Lower lobe of right lung (tissue), 2 donors: Measurements from ENCODE around the gene MCOLN1. TPM values are rescaled to one million over a fixed set of nuclear protein-coding genes. Genes with fewer than 3 reads are reported as not detected.

Experiments used
- ATAC-seq, 2 donors: fragments of 200-7000 bp; cut with Tn5 transposase; one replicate each; pipeline ENCODE4 v1.9.1; 2020 to 2022; ENCODE audit warnings: mild to moderate bottlenecking in 2 of 2, moderate library complexity in 2 of 2
- DNase-seq: peaks from one replicate; pipeline ENCODE4 v3.0.0-alpha.2; 2020
- H3K27ac ChIP-seq: fragments of 200-600 bp; one replicate; pipeline ENCODE4 v1.8.0; 2022
- H3K27me3 ChIP-seq: fragments of 200-600 bp; one replicate; pipeline ENCODE4 v1.8.0; 2022; ENCODE audit warnings: low read depth
- H3K36me3 ChIP-seq: fragments of 200-600 bp; one replicate; pipeline ENCODE4 v1.8.0; 2022; ENCODE audit warnings: mild to moderate bottlenecking
- H3K4me1 ChIP-seq: fragments of 200-600 bp; one replicate; pipeline ENCODE4 v1.8.0; 2022
- H3K4me3 ChIP-seq: fragments of 200-600 bp; one replicate; pipeline ENCODE4 v1.8.0; 2022; ENCODE audit warnings: mild to moderate bottlenecking
- H3K9me3 ChIP-seq: fragments of 200-600 bp; one replicate; pipeline ENCODE4 v1.8.0; 2022
- CTCF ChIP-seq: fragments of 200-600 bp; IDR thresholded peaks from one replicate; pipeline ENCODE4 v1.8.0; 2022; ENCODE audit warnings: antibody characterized with exemption, mild to moderate bottlenecking
- intact Hi-C: fragments of 100-400 bp; cut with DNase I; formaldehyde crosslinking; loops from one replicate; pipeline ENCODE4 v1.11.0; 2022
- long read RNA-seq: library from polyadenylated mRNA; unstranded; transcript quantifications from one replicate; pipeline ENCODE4 v2.0.0, GENCODE V29; 2021
- total RNA-seq: library from RNA; stranded (reverse); fragmentation: NEBNext Ultra II Directional; extraction: Animal tissue kit (Norgen Biotek cat#: 25700); gene quantifications from one replicate; pipeline ENCODE4 v1.2.1, GENCODE V29; 2021
- donor health status: DM: no; HTN: yes; CAD: no; lungs with severe emphysema.

The MCOLN1 gene
- total RNA-seq, result 79.0 TPM
- long read RNA-seq, transcript MCOLN1-201 (14 exons, 2,082 nt), result major isoform, 126 of 185 reads
- long read RNA-seq, partial matches to known transcripts, result 22 of 185 reads
- long read RNA-seq, other reads (novel, unspliced or antisense), result 32 of 185 reads

- H3K27ac ChIP-seq, result peak within 1 kb of the TSS; percentile 80
- H3K4me3 ChIP-seq, result peak within 1 kb of the TSS; percentile 97
- ATAC-seq (peak; percentile 92 to 97), DNase-seq (peak; percentile 100)
- peaks cover 26% of the 10 kb centered on the region for H3K4me1 ChIP-seq
- no peaks in the 10 kb centered on the region for H3K9me3 ChIP-seq
- no peaks in the 10 kb centered on the region for H3K27me3 ChIP-seq
- TF ChIP-seq CTCF, result no peak
- intact Hi-C loops, result no loop called here
- peaks cover 33% of the 10 kb centered on the region for H3K36me3 ChIP-seq
These were observed at the start of gene MCOLN1 for GRCh38 chr19:7522072-7522922. MCOLN1 (plus strand) TSS chr19:7522624; CDS start chr19:7522751, 127 bp downstream.

- H3K27me3 ChIP-seq, result no peaks in the 10 kb centered on the region
- no peak for TF ChIP-seq CTCF
- DNase-seq (no peak), ATAC-seq (no peak)
- H3K4me1 ChIP-seq, result no peaks in the 10 kb centered on the region
- peaks cover 19% of the 10 kb centered on the region for H3K36me3 ChIP-seq
- H3K4me3 ChIP-seq, result no peak overlapping the region
- intact Hi-C loops, result no loop called here
- H3K9me3 ChIP-seq, result no peaks in the 10 kb centered on the region
- no peak overlapping the region for H3K27ac ChIP-seq
These were observed 46.8 kb upstream of the MCOLN1 start for GRCh38 chr19:7475665-7476064.

GRCh38 chr19:7476241-7476640 lies 46.2 kb upstream of the MCOLN1 start:
- DNase-seq, result no peak
- no peak overlapping the region for H3K27ac ChIP-seq
- H3K27me3 ChIP-seq, result no peaks in the 10 kb centered on the region
- peaks cover 13% of the 10 kb centered on the region for H3K36me3 ChIP-seq
- no peaks in the 10 kb centered on the region for H3K4me1 ChIP-seq
- no peak overlapping the region for H3K4me3 ChIP-seq
- TF ChIP-seq CTCF, result no peak
- no peaks in the 10 kb centered on the region for H3K9me3 ChIP-seq
- ATAC-seq, result peak in 1 of 2 donors; percentile 3
- intact Hi-C loops, result no loop called here

- ATAC-seq, result no peak
- intact Hi-C loops, result no loop called here
- H3K9me3 ChIP-seq, result no peaks in the 10 kb centered on the region
- no peak for DNase-seq
- TF ChIP-seq CTCF, result no peak
- peaks cover 6% of the 10 kb centered on the region for H3K36me3 ChIP-seq
- no peak overlapping the region for H3K27ac ChIP-seq
- H3K4me3 ChIP-seq, result no peak overlapping the region
- H3K4me1 ChIP-seq, result peaks cover 2% of the 10 kb centered on the region
- no peaks in the 10 kb centered on the region for H3K27me3 ChIP-seq
These were observed 45.5 kb upstream of the MCOLN1 start for GRCh38 chr19:7476777-7477494.

GRCh38 chr19:7477758-7478157 lies 44.7 kb upstream of the MCOLN1 start:
- no peak for ATAC-seq

More at GRCh38 chr19:7477758-7478157, 44.7 kb upstream of the MCOLN1 start:
- no peak for TF ChIP-seq CTCF
- no peak overlapping the region for H3K4me3 ChIP-seq
- DNase-seq, result no peak
- H3K27ac ChIP-seq, result no peak overlapping the region
- no peaks in the 10 kb centered on the region for H3K36me3 ChIP-seq
- intact Hi-C loops, result no loop called here
- H3K4me1 ChIP-seq, result peaks cover 10% of the 10 kb centered on the region
- no peaks in the 10 kb centered on the region for H3K27me3 ChIP-seq
- H3K9me3 ChIP-seq, result no peaks in the 10 kb centered on the region
